SK-N-SH (cell line): Measurements from ENCODE around the gene DNMBP.

Experiments used
- ELF1 ChIP-seq: IDR thresholded peaks from 2 replicates; pipeline ENCODE4 v1.4.0; 2012
- EZH2phosphoT487 ChIP-seq: fragments of 200-600 bp; sonication (generic); IDR thresholded peaks from 2 replicates; pipeline ENCODE4 v1.6.1; 2017; ENCODE audit warnings: low read depth, mixed run types, mild to moderate bottlenecking, antibody characterized with exemption, moderate library complexity, borderline replicate concordance
- GATA2 ChIP-seq: sonication (generic); formaldehyde crosslinking; IDR thresholded peaks from 2 replicates; pipeline ENCODE4 v1.5.0; 2020; ENCODE audit warnings: mild to moderate bottlenecking, missing genetic modification reagents
- MEF2A ChIP-seq: IDR thresholded peaks from 2 replicates; pipeline ENCODE4 v1.4.0; 2012; ENCODE audit warnings: low read depth, borderline replicate concordance
- POLR2AphosphoS5 ChIP-seq: IDR thresholded peaks from 2 replicates; pipeline ENCODE4 v1.6.1; 2012; ENCODE audit warnings: low read depth, low read length
- RFX5 ChIP-seq: IDR thresholded peaks from 2 replicates; pipeline ENCODE4 v1.6.1; 2012; ENCODE audit warnings: mild to moderate bottlenecking, improper control_type of control experiment, low read length
- RXRA ChIP-seq: IDR thresholded peaks from 2 replicates; pipeline ENCODE4 v1.4.0; 2012; ENCODE audit warnings: low read depth, mild to moderate bottlenecking, borderline replicate concordance
- SMC3 ChIP-seq: IDR thresholded peaks from 2 replicates; pipeline ENCODE4 v1.6.1; 2012; ENCODE audit warnings: low read depth, low read length, improper control_type of control experiment
- TAF1 ChIP-seq: IDR thresholded peaks from 2 replicates; pipeline ENCODE4 v1.6.1; 2012; ENCODE audit warnings: low read depth, mild to moderate bottlenecking, low read length, moderate library complexity, borderline replicate concordance
- YY1 ChIP-seq: IDR thresholded peaks from 2 replicates; pipeline ENCODE4 v1.4.0; 2012; ENCODE audit warnings: low read depth, mild to moderate bottlenecking
- TF ChIP-seq, protein P1 (sequence below): fragments of 200-600 bp; sonication (generic); IDR thresholded peaks from 2 replicates; pipeline ENCODE4 v1.6.1; 2017; ENCODE audit warnings: antibody characterized with exemption, mild to moderate bottlenecking, moderate library complexity
- TF ChIP-seq, protein P2 (sequence below): fragments of 150-350 bp; IDR thresholded peaks from 2 replicates; pipeline ENCODE4 v1.6.1; 2017; ENCODE audit warnings: antibody characterized with exemption, low read length, low read depth, borderline replicate concordance
- TF ChIP-seq, protein P3 (sequence below): IDR thresholded peaks from 2 replicates; pipeline ENCODE4 v1.4.0; 2012; ENCODE audit warnings: low read depth

DNA sequence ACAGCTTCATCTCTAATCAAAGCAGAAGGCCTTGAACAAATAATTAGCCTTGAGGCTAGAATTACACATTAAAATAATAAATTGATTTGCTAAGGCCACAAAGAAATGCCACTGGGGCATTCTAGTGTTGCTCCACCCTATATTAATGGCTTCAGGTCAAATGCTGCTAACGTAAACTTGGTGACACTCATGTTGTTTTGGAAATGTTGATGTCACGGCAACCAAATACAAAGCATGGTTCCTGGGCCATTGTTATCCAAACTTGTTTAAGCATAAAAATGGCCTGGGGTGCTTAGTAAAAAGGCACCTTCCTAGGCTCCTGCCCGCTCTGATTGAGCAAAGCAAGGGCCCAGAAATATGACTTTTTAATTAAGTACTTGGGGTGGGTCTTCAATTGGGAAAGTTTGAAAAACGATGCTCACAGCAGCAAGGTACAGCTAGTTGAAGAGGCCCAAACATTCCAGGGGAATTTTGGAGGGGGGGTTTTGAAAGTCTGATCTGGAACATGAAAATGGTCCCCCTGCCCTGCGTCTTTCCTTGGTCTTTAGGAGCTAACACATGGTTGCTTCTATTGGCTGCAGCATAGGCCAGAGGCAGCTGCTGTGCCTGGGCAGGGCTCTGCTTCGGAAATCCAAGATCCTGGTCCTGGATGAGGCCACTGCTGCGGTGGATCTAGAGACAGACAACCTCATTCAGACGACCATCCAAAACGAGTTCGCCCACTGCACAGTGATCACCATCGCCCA lies 159.6 kb downstream of the DNMBP start:
- TF ChIP-seq TAF1 (no peak), YY1 (no peak), POLR2AphosphoS5 (no peak), SMC3 (no peak), EZH2phosphoT487 (no peak), GATA2 (CRISPR knock-in tag) (no peak), RXRA (no peak), ELF1 (no peak), MEF2A (no peak), RFX5 (no peak)
- TF ChIP-seq, protein P1, sequence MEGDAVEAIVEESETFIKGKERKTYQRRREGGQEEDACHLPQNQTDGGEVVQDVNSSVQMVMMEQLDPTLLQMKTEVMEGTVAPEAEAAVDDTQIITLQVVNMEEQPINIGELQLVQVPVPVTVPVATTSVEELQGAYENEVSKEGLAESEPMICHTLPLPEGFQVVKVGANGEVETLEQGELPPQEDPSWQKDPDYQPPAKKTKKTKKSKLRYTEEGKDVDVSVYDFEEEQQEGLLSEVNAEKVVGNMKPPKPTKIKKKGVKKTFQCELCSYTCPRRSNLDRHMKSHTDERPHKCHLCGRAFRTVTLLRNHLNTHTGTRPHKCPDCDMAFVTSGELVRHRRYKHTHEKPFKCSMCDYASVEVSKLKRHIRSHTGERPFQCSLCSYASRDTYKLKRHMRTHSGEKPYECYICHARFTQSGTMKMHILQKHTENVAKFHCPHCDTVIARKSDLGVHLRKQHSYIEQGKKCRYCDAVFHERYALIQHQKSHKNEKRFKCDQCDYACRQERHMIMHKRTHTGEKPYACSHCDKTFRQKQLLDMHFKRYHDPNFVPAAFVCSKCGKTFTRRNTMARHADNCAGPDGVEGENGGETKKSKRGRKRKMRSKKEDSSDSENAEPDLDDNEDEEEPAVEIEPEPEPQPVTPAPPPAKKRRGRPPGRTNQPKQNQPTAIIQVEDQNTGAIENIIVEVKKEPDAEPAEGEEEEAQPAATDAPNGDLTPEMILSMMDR = no peak
- TF ChIP-seq, protein P2, sequence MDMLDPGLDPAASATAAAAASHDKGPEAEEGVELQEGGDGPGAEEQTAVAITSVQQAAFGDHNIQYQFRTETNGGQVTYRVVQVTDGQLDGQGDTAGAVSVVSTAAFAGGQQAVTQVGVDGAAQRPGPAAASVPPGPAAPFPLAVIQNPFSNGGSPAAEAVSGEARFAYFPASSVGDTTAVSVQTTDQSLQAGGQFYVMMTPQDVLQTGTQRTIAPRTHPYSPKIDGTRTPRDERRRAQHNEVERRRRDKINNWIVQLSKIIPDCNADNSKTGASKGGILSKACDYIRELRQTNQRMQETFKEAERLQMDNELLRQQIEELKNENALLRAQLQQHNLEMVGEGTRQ = no peak
- TF ChIP-seq, protein P3, sequence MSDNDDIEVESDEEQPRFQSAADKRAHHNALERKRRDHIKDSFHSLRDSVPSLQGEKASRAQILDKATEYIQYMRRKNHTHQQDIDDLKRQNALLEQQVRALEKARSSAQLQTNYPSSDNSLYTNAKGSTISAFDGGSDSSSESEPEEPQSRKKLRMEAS = no peak
